Muscle layer of colon (tissue), 2 donors: ENCODE measurements around the gene PRSS50.
"Not testable (repeated sequence)": the region's sequence is repeated elsewhere in the genome, so short reads cannot be mapped to it uniquely, and the experiment has no call there.

Experiments used
- H3K27ac ChIP-seq: one replicate; pipeline ENCODE4 v1.7.0; 2013; ENCODE audit warnings: low read depth, mild to moderate bottlenecking, low read length, moderate library complexity
- H3K27me3 ChIP-seq, 2 donors: one replicate each; pipeline ENCODE4 v1.7.0; 2013; ENCODE audit warnings: low read length in 2 of 2, mild to moderate bottlenecking in 2 of 2; ENCODE audit not compliant: insufficient read depth in 2 of 2, control insufficient read depth in 1 of 2
- H3K36me3 ChIP-seq: one replicate; pipeline ENCODE4 v1.7.0; 2013; ENCODE audit warnings: mild to moderate bottlenecking, low read length; ENCODE audit not compliant: insufficient read depth
- H3K4me1 ChIP-seq: one replicate; pipeline ENCODE4 v1.7.0; 2013; ENCODE audit warnings: mild to moderate bottlenecking, low read length; ENCODE audit not compliant: insufficient read depth
- H3K4me3 ChIP-seq, 2 donors: one replicate each; pipeline ENCODE4 v1.7.0; 2013; ENCODE audit warnings: low read length in 2 of 2, low read depth in 1 of 2, mild to moderate bottlenecking in 1 of 2, moderate library complexity in 1 of 2
- H3K9ac ChIP-seq: one replicate; pipeline ENCODE4 v1.7.0; 2013; ENCODE audit warnings: low read length
- H3K9me3 ChIP-seq: one replicate; pipeline ENCODE4 v1.7.0; 2013; ENCODE audit warnings: mild to moderate bottlenecking, low read length
- donor health status: abdominal sarcoma.
- donor health status: Adenocarcinoma of cecum.

Gene PRSS50

DNA sequence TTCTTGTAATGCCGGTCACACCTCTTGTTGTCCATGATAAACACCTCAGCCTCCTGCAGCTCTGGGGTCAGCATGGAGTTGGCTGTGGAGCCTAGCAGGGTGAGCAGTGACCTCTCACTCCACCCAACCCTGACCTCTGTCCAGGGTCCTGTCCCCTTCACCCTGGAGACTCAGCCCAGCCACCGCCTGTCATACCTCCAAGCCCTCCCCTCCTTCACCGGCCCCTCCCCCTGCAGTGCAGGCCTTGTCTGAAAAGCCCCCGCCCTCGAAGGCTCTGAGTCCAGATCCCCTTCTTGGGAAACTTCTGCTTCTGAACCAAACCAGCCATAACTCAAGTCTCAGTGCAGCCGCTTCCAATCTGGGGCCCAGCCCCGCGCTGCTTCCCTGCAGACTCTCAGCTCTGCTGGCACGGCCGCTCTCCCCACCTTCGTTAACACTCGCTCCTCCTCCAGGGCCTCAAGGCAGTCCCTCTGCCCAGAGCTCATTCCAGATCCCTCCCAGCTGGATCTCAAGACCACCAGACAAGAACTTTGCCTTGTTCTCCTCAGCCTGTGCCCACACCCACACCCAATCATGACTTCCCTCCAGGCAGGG, 25.4 kb upstream of the PRSS50 start:
- H3K9me3 ChIP-seq: no peaks in the 10 kb centered on the region
- no peaks in the 10 kb centered on the region for H3K4me1 ChIP-seq
- H3K27me3 ChIP-seq: no peaks in the 10 kb centered on the region
- no peak overlapping the region for H3K9ac ChIP-seq
- no peak overlapping the region for H3K27ac ChIP-seq
- no peaks in the 10 kb centered on the region for H3K36me3 ChIP-seq
- H3K4me3 ChIP-seq: no peak overlapping the region

DNA sequence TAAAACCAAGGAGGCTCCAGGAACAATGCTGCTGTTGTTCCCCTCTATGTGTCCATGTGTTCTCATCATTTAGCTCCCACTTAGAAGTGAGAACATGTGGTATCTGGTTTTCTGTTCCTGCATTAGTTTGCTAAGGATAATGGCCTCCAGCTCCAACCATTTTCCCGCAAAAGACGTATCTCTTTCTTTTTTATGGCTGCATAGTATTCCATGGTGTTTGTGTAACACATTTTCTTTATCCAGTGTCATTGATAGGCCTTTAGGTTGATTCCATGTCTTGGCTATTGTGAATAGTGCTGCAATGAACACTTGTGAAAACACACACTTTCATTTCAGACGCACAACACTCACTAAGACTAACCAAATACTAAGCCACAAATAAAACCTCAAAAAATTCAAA, 21.9 kb upstream of the PRSS50 start:
- H3K36me3 ChIP-seq, H3K9me3 ChIP-seq, H3K4me3 ChIP-seq, H3K27ac ChIP-seq, H3K4me1 ChIP-seq, H3K27me3 ChIP-seq, H3K9ac ChIP-seq: not testable (repeated sequence)

DNA sequence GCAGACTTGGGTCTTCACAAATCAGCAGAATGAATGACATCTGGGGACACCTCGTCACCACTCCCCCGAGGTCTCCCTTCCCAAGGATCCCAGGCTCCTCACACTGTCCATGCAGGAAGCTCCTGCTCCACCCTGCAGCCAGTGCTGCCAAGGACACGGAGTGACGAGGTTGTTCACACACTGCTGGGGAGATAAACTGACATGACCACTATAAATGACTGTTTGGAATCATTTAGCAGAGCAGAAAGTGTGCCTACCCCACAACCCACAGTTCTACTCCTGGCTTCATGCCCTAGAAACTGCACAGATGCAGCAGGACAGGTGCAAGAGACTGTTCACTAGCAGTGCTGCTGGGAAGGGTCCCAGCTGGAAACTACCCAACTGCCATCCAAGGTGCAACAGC, 19.7 kb upstream of the PRSS50 start:
- Histone ChIP-seq H3K9me3 (no peaks in the 10 kb centered on the region), H3K9ac (no peak overlapping the region), H3K36me3 (no peaks in the 10 kb centered on the region), H3K4me3 (no peak overlapping the region), H3K27me3 (no peaks in the 10 kb centered on the region), H3K27ac (no peak overlapping the region), H3K4me1 (no peaks in the 10 kb centered on the region)

DNA sequence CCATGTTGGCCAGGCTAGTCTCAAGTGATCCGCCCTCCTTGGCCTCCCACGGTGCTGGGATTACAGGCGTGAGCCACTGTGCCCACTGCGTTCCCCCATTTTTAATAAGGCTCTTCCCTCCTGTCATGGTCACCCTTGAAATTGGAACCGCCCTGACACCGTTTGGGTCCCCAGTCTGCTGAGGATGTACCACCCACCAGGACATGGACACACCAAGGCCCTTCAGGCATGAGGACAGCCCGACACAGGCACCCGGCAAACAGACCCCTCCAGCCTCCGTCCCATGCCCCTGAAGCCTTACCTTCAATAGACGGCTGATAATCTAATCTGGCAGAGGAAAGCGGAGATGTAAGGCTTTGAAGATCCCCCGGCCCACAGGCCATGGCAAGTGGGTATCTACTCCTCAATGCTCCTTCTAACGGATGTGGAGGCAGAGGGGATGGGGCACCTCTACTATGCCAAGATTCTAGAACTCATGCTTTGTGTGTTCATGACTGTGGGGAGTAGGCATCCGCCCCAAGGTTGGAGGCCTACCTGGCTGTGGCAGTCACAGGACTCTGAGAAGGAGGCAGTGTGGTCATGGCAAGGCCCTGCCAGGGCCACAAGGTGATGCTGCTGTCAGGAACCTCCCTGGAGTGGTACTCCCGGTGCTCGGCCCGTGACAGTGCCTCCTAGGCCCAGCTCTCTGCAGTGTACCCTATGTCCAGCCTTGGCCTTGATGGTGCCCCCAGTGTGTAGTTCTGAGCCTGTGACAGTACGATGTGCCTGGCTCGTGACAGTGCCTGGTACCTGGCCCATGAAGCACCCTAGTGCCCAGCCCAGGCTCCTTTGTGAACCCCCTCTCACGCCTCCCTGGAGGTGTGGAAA, 18.6 kb upstream of the PRSS50 start:
- Histone ChIP-seq H3K4me3 (no peak overlapping the region), H3K9me3 (no peaks in the 10 kb centered on the region), H3K27me3 (no peaks in the 10 kb centered on the region), H3K27ac (no peak overlapping the region), H3K4me1 (no peaks in the 10 kb centered on the region), H3K9ac (no peak overlapping the region), H3K36me3 (no peaks in the 10 kb centered on the region)

DNA sequence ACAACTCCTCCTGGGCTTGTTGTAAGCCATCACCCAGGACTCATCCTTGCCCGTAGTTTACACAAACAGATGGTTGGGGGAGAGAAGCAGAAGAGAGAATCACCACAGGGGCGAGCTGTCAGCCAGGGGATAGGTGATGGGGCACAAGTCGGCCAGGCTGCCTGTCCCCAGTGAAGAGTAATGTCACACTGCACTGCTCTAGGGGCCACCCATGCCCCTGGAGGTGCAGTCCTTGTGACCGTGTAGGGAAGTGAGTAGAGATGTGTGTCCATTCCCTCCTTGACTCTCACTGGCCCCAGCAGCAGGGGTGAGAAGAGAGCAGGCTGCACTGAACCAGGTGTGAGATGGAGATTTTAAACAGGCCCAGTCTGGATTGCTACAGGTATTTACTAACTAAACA, 17.1 kb upstream of the PRSS50 start:
- H3K9me3 ChIP-seq: no peaks in the 10 kb centered on the region
- no peaks in the 10 kb centered on the region for H3K36me3 ChIP-seq
- H3K27ac ChIP-seq: no peak overlapping the region
- no peaks in the 10 kb centered on the region for H3K4me1 ChIP-seq
- H3K9ac ChIP-seq: no peak overlapping the region
- H3K4me3 ChIP-seq: no peak overlapping the region
- no peaks in the 10 kb centered on the region for H3K27me3 ChIP-seq

DNA sequence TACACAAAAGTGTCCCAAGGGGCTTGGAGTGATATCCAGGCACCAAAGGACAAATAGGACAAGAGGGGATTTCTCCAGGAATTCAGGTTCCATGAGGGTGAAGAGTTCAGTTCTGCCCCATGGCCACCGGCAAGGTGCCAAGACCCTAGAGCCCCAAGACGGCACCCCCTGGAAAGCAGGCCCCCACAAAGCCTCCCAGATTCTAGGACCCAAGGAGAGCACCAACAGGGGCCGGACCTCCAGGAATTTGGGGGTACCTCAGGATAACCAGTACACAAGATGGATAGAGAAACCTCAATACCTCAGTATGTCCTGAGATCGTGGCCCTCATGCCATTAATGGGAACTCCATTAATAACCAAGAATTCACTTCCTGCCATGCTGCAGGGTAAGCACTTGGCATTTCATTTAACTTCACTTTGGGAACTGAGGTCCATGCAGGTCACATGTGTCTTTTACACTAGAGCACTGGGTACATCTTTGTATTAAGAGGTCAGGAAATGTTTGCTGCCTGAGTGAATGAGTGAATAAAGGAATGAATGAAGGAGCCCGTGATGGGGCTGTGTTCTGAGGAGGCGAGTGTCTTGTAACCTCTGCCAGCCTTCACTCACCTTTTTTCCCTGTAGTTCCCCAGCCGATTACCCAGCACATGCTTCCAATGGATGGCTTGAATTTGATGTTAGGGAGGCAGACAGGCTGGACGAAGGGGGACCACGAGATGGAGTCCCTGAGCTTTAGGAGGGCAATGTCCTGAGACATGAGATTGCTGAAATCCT, 15.5 kb upstream of the PRSS50 start:
- no peak overlapping the region for H3K4me3 ChIP-seq
- H3K9me3 ChIP-seq: no peaks in the 10 kb centered on the region
- no peak overlapping the region for H3K27ac ChIP-seq
- H3K27me3 ChIP-seq: no peaks in the 10 kb centered on the region
- H3K4me1 ChIP-seq: no peaks in the 10 kb centered on the region
- H3K36me3 ChIP-seq: no peaks in the 10 kb centered on the region
- no peak overlapping the region for H3K9ac ChIP-seq

DNA sequence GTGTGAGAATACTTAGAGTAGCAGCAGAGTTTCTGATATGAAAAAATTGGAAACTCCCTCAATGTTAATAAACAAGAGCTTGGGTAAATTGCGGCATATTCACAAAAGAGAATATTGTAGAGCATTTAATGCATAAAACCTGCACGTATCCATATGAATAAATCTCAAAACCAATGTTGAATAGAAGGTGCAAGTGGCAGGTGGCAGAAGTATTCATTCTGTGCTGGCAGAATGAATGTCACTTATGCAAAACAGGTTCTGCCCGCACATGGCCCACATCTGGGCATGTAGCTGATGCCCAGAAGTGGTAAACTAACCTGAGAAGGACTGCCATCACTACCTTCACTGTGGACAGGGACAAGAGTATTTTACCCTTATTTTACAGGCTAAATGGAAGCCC, 14.1 kb upstream of the PRSS50 start:
- Histone ChIP-seq H3K27ac (no peak overlapping the region), H3K9ac (no peak overlapping the region), H3K36me3 (no peaks in the 10 kb centered on the region), H3K4me3 (no peak overlapping the region), H3K27me3 (no peaks in the 10 kb centered on the region), H3K4me1 (no peaks in the 10 kb centered on the region), H3K9me3 (no peaks in the 10 kb centered on the region)

DNA sequence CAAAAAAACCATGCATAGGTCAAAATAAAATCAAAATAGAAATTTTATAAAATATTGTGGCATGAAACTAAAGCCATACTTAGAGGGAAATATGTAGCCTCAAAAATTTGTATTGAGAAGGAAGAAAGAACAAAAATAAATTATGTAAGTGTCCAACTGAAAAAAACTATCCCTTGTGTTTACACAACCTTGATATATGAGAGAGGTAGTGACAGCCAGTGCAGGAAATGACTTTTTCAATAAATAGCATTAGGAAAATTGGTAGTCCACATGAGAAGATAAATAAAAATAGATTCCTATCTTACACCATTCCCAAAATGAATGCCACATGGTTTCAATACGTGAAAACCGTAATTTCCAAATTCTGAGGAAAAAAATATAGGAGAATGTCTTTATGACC, 13.2 kb upstream of the PRSS50 start:
- H3K27ac ChIP-seq: no peak overlapping the region
- H3K9me3 ChIP-seq: no peaks in the 10 kb centered on the region
- no peaks in the 10 kb centered on the region for H3K4me1 ChIP-seq
- no peaks in the 10 kb centered on the region for H3K36me3 ChIP-seq
- no peak overlapping the region for H3K9ac ChIP-seq
- no peak overlapping the region for H3K4me3 ChIP-seq
- no peaks in the 10 kb centered on the region for H3K27me3 ChIP-seq

DNA sequence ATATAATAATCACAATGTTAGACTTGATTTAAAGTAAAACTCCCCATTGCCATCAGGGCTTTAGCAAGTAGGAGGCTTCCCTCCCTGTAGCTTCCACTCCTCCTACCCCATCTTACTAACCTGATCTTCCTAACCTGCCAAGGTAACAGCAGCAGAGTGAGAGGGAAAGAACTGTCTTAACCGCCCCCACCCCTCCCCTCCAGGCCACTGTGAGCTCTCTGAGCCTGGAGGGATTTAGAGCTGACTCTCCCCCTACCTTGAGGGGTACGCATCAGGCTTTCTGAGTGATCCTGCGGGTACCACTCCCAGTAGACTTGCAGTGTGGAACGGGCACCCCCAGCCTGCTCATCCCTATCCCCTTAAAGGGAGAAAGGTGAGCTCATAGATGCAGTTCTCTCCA, 11.4 kb upstream of the PRSS50 start:
- Histone ChIP-seq H3K9ac (no peak overlapping the region), H3K27ac (no peak overlapping the region), H3K9me3 (no peaks in the 10 kb centered on the region), H3K27me3 (no peaks in the 10 kb centered on the region), H3K36me3 (no peaks in the 10 kb centered on the region), H3K4me1 (no peaks in the 10 kb centered on the region), H3K4me3 (no peak overlapping the region)

DNA sequence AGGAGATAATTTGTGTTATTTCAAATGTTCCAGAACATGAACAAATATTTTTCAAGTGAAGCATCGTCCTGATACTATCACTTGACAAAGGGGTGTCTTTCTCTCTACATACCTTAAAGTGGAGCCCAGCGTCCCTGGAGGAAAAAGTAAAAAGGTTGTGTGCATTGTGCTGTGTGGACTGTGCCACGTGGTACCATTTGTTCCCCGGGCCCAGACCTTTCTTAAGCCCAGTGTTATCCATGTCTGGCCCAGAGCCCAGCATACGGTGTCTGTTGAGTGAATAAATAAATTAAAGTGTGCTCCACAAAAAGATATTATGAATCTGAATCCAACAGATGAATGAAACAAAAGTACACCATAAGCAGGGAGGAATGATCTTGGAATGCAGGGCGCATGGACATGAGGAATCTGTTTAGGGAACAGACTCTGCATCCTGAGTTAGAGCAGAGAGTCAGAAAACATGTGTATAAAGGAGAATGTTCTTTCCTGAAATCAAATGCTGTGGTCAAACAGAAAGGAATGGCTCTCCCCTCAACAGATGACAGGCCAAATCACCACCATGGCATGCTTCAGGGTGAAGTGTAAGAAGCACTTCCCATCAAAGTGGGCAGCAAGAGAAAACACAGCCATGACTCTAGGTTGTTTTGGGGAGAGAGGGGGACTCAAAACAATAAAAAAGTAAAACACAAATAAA, 8.1 kb upstream of the PRSS50 start:
- Histone ChIP-seq H3K36me3 (no peaks in the 10 kb centered on the region), H3K4me3 (no peak overlapping the region), H3K27me3 (no peaks in the 10 kb centered on the region), H3K9ac (no peak overlapping the region), H3K4me1 (no peaks in the 10 kb centered on the region), H3K27ac (no peak overlapping the region), H3K9me3 (no peaks in the 10 kb centered on the region)

DNA sequence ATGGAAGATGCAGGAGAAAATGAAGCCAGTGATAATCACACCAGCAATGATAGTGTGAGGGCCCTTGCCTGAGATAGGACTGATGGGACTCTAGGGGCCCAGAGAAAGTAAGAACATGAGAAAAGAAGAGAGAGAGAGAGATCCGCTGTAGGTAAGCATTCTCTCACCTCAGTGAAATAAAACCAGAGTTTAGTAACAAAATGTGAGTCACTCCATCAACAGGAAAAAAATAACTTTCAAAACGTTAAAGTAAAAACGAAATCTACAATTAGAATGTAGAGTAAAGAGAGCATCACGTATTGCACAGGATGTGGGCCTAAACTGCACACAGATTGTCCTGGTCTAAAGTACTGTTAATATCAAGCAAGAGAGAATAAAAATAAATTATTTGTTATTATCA, 6.8 kb upstream of the PRSS50 start:
- no peak overlapping the region for H3K9ac ChIP-seq
- no peak overlapping the region for H3K4me3 ChIP-seq
- H3K27ac ChIP-seq: no peak overlapping the region
- no peaks in the 10 kb centered on the region for H3K9me3 ChIP-seq
- no peaks in the 10 kb centered on the region for H3K36me3 ChIP-seq
- H3K4me1 ChIP-seq: no peaks in the 10 kb centered on the region
- no peaks in the 10 kb centered on the region for H3K27me3 ChIP-seq
